Right ventricle myocardium inferior (tissue), 1 donor: ENCODE measurements around the gene CLMN. TPM values are rescaled to one million over a fixed set of nuclear protein-coding genes. Genes with fewer than 3 reads are reported as not detected.

Source experiments
- ATAC-seq: fragments of 200-7000 bp; cut with Tn5 transposase; one replicate; pipeline ENCODE4 v1.9.1; 2020; ENCODE audit warnings: mild to moderate bottlenecking, moderate library complexity
- DNase-seq: peaks from one replicate; pipeline ENCODE4 v3.0.0; 2021; ENCODE audit errors: missing footprints
- intact Hi-C: fragments of 100-400 bp; cut with DNase I; formaldehyde crosslinking; loops from one replicate; pipeline ENCODE4 v1.11.0; 2022
- long read RNA-seq: library from polyadenylated mRNA; unstranded; transcript quantifications from one replicate; pipeline ENCODE4 v2.0.0, GENCODE V29; 2021
- total RNA-seq: library from RNA; stranded (reverse); fragmentation: NEBNext Ultra II Directional; extraction: Animal tissue kit (Norgen Biotek cat#: 25700); gene quantifications from one replicate; pipeline ENCODE4 v1.2.1, GENCODE V29; 2021
- donor health status: DM: no; HTN: yes; CAD: no; lungs with severe emphysema.

Gene CLMN
- total RNA-seq = 7.6 TPM
- long read RNA-seq, full-length matches to known transcripts = 2 of 4 reads
- long read RNA-seq, partial matches to known transcripts = 0 of 4 reads
- long read RNA-seq, other reads (novel, unspliced or antisense) = 2 of 4 reads

GRCh38 chr14:95319312-95320077, at the start of gene CLMN:
Gene CLMN (minus strand): TSS chr14:95319908. CDS start chr14:95319792, 116 bp downstream.
- no peak for DNase-seq
- peak; percentile 51 for ATAC-seq
- intact Hi-C loops = loop anchor here (5.0 kb wide), 1 partner anchor 108 kb away; no protein-coding TSS in a partner anchor

- ATAC-seq (no peak), DNase-seq (no peak)
- intact Hi-C loops = no loop called here
Measured at GRCh38 chr14:95365401-95365800, 45.7 kb upstream of the CLMN start.

- DNase-seq (no peak), ATAC-seq (no peak)
- intact Hi-C loops = no loop called here
Measured at GRCh38 chr14:95364481-95365209, 44.9 kb upstream of the CLMN start.

GRCh38 chr14:95363468-95363954, 43.8 kb upstream of the CLMN start:
- no peak for DNase-seq
- intact Hi-C loops = no loop called here
- ATAC-seq = no peak

GRCh38 chr14:95362138-95362494, 42.4 kb upstream of the CLMN start:
- DNase-seq = no peak
- no peak for ATAC-seq
- intact Hi-C loops = no loop called here

GRCh38 chr14:95361373-95362137, 41.8 kb upstream of the CLMN start:
- intact Hi-C loops = no loop called here
- ATAC-seq = peak; percentile 32
- DNase-seq = no peak

GRCh38 chr14:95360828-95361227, 41.1 kb upstream of the CLMN start:
- DNase-seq (no peak), ATAC-seq (no peak)
- intact Hi-C loops = no loop called here

- intact Hi-C loops = no loop called here
- DNase-seq (no peak), ATAC-seq (peak; percentile 32)
Measured at GRCh38 chr14:95359994-95360826, 40.5 kb upstream of the CLMN start.

GRCh38 chr14:95356245-95356869, 36.6 kb upstream of the CLMN start:
- intact Hi-C loops = no loop called here
- no peak for DNase-seq
- ATAC-seq = no peak

GRCh38 chr14:95355422-95355821, 35.7 kb upstream of the CLMN start:
- DNase-seq (no peak), ATAC-seq (peak; percentile 41)
- intact Hi-C loops = no loop called here

GRCh38 chr14:95354834-95355233, 35.1 kb upstream of the CLMN start:
- DNase-seq (no peak), ATAC-seq (peak; percentile 59)
- intact Hi-C loops = no loop called here

GRCh38 chr14:95353664-95354063, 34.0 kb upstream of the CLMN start:
- intact Hi-C loops = no loop called here
- DNase-seq (no peak), ATAC-seq (no peak)

GRCh38 chr14:95353007-95353406, 33.3 kb upstream of the CLMN start:
- no peak for DNase-seq
- ATAC-seq = no peak
- intact Hi-C loops = no loop called here

- ATAC-seq (no peak), DNase-seq (no peak)
- intact Hi-C loops = no loop called here
Measured at GRCh38 chr14:95352481-95352880, 32.8 kb upstream of the CLMN start.

- intact Hi-C loops = no loop called here
- DNase-seq (no peak), ATAC-seq (no peak)
Measured at GRCh38 chr14:95349241-95349640, 29.5 kb upstream of the CLMN start.

GRCh38 chr14:95348395-95349080, 28.8 kb upstream of the CLMN start:
- no peak for ATAC-seq
- intact Hi-C loops = no loop called here
- no peak for DNase-seq

- DNase-seq (no peak), ATAC-seq (no peak)
- intact Hi-C loops = no loop called here
Measured at GRCh38 chr14:95346820-95347219, 27.1 kb upstream of the CLMN start.
